ENCODE results near the gene PDGFC.

The PDGFC gene

DNA sequence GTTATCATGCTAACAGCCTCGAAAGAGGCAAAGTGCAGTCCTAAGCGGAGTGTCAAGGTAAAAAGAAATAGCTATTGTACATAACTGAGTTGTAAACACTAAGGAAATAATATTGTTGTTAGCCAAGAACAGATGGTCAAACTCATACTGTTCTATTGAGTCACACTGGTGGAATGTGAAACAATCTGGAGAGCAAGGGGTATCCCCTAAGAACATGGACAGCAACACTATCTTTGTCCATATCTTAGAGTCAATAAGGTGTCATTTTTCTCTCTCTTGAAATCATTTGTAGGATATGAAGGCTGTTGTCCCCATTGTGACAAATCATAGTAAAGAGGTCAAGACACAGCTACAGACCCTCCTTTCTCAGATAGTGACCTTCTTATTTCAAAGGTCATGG is 4.5 kb upstream of the PDGFC start:
- H3K4me3 ChIP-seq (ENCODE audit: low read depth, low read length): no peak overlapping the region
- no peak for DNase-seq (ENCODE audit: low read depth)

DNA sequence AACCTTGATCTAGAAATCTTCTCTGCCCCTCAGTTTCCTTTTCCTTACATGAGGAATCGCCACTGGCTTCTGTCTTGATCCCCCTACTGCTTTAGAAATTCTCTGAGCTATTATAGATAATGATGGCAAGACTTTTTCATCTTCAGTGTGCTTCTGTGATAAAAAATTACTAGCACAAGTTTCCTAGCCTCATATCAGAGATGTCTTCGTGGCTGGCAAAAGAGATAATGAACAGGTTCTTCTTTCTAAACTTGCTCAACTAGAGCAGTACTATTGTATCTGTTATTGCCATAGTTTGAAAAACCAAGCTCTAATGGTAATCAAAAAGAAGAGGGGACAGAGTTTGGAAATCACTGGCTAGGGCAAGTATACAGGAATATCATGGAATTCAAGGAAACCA is 4.1 kb upstream of the PDGFC start:
- DNase-seq (ENCODE audit: low read depth): no peak
- H3K4me3 ChIP-seq (ENCODE audit: low read depth, low read length): no peak overlapping the region

DNA sequence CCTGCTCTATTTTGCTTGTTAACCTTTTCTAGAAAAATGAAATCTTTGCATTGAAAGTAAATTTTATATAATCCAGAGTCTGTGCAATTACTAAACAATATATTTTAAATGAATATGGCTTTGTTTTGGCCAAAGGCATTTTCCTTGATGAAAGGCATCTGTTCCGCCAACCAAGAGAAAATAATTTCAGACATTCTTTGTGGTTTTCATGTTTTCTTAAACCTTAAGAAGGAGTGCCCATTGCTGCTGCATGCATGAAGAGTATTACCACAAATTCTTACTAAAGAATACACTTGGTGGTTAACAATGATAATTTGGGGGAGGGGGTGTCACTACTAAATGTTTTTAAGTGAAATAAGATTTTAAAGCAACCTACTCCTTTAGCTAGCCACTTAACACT is 2.7 kb upstream of the PDGFC start:
- DNase-seq (ENCODE audit: low read depth): no peak
- no peak overlapping the region for H3K4me3 ChIP-seq (ENCODE audit: low read depth, low read length)

DNA sequence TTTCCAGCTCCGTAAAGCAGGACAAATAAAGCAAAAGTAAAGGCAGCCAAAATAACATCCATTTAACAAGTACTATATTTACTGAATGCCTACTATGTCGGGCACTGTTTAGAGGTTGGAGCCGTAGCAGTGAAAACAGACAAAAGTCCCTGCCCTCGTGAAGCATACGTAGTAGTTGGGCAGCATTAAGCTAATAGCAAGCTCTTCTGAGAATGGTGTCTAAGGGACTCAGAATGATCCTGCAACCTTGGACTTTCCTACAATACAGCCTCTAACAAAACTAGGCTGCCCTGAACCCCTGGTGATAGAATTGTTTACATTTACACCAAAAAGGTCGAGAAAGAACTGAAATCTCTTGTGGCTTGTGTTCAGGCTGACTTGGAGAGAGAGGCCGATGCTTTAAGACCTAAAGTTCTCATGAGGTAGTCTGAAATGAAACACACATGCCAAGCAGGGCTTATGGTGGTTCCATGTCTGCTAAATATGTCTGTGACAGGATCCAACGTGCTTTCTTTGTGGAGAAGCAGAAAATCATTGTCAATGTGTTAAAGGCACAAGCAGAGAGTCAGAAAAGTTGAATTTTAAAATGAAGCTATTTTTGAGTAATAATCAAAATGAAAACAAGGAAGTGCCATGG is 898 bp upstream of the PDGFC start:
- peak overlapping the region; percentile 83 for H3K4me3 ChIP-seq (ENCODE audit: low read depth, low read length)
- no peak for DNase-seq (ENCODE audit: low read depth)

DNA sequence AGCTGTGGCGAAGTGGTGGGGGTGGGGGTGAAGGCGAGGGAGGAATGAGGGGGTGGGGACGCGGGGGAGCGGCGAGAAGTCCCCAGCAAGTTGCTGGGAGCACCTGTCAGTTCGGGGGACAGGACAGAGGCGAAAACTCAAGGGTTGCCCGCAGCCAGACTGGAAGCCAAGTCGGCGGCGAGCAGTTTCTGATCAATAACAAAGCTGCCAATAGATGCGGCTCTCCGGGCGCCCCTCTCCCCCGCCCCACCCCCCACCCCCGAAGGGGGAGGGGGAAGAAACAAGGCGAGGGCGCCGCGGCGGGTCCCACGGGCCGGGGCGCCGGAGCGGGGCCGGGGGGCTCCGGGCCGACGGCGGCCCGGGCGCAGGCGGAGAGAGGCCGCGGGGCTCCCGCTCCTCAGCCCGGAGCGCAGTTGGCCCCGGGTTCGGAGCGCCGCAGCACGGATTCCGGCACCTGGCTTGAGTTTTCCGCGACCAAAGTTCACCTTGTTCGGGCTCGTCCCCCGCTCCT is 379 bp downstream of the PDGFC start:
- no peak for DNase-seq (ENCODE audit: low read depth)
- H3K4me3 ChIP-seq (ENCODE audit: low read depth, low read length): peak overlapping the region; percentile 83

DNA sequence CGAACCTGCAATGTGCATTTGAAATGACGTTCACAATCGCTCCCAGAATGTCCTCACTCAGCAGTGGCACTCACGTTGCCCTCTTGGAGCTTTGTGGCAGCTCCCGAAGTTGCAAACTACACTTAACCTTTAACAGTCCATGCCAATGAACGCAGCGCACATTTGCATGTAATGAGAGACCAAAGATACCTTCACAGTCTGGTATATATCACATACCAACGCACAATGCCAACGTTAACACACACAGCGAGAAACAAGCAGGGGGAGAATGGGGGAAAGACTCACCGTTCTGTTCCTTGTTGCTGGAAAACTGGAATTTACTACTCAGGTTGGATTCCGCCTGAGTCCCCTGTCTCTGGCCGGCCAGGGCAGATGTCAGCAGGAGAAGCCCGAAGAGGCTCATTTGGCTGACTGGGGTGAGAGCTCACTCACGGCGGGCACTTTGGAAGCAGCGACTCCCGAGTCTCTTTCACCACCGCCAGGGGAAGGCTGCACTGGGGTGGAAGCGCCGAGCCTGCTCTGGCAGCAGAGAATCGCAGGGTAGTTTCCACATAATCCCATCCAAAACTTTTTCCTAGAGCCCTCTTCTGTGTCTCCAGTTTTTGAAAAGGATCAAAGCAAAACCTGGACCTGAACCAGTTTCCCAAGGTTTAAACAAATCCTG is 966 bp downstream of the PDGFC start:
- no peak for DNase-seq (ENCODE audit: low read depth)
- H3K4me3 ChIP-seq (ENCODE audit: low read depth, low read length): peak overlapping the region; percentile 83

DNA sequence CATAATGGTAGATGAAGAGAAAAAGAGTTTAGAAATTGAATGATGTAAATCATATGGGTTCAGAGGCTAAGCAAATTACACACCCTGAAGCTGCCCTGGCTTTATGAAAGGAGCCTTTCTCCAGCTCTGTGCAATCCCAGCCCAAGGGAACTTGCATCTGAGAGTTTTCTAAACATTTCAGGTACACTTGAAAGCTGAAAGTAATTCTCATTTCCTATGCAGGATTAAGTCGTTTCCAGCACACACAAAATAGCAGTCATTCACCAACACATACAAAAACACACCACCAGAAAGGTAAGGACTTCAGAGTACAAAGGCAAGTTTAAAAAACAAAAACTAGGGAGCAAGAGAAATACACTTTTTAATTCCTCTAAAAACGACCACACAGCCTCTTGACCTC is 1.7 kb downstream of the PDGFC start:
- no peak for DNase-seq (ENCODE audit: low read depth)
- peak overlapping the region; percentile 83 for H3K4me3 ChIP-seq (ENCODE audit: low read depth, low read length)

DNA sequence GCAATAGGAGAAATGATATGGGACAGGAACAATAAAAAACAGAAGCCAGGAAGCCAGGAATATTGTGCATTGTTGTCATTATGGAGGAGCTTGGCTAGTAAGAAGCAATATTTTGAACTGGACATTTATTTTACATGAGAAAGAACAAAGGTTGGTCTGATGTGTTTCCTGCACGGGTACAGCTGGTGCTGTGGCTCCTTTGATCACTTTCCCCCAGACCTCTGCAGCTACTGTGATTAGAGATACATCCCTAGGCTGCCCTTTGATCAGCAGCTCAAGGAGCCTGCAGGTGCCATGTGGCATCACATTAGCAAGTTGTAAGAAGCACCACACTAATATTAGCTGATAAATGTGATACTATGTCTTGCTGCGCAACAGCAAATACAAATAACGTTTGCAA is 2.5 kb downstream of the PDGFC start:
- H3K4me3 ChIP-seq (ENCODE audit: low read depth, low read length): peak overlapping the region; percentile 83
- DNase-seq (ENCODE audit: low read depth): no peak

DNA sequence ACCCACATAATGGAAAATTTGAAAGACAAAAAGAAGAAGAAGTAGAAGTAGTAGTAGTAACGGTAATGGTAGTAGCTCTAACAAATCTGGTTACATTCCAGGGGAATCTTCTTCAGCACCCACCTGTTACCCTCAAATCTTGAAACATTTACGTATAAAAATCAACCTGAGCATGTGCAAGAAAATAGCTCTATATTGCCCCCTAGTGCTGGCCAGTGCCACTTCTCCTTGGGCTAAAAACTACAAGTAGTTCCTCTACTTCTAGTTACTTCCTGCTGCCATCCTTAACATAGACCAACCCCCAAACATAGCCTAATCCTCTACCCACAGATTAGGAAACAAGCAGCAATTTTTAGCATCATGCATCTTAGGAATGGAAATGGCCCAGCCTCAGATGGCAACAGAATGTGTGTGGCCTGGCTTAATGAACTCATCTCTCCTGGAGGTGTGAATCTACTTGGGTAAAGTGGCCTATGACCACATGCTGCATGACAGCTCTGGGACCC is 3.1 kb downstream of the PDGFC start:
- H3K4me3 ChIP-seq (ENCODE audit: low read depth, low read length): peak overlapping the region; percentile 83
- DNase-seq (ENCODE audit: low read depth): peak; percentile 60

DNA sequence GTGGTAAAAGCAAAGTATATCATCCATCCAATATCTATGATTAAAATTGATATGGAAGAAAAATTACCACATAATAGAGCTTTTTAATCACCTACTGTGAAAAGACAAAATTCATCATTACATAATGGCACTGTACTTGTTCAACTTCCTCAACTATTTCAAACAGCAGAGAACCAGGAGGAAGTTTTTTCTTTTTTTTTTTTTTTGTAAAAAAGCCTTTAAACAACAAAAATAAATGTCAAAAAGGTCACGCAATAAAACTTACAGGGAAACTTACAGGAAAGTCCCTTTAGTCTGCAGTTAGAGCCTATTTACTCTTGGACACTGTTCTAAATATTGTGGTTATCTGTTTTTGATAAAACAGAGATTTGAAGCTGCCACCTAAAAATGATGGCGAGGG is 4.8 kb downstream of the PDGFC start:
- DNase-seq (ENCODE audit: low read depth): no peak
- no peak overlapping the region for H3K4me3 ChIP-seq (ENCODE audit: low read depth, low read length)

DNA sequence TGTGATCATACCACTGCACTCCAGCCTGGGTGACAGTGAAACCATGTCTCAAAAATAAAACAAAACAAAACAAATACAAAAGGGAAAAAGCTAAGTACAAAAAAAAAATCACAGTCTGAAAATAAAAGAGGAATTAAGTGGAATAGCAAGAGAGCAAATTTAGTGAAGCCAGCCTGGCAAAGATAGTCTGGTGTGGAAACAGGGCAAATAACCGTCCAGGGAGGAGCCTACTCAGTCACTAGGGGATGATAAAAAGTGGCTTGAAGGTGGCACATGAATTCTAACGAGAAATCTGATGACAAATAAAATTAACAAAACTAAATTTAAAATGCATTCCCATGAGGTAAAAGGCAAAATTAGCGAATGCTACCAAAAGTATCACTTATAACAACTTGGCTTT is 8.2 kb downstream of the PDGFC start:
- no peak overlapping the region for H3K4me3 ChIP-seq (ENCODE audit: low read depth, low read length)

DNA sequence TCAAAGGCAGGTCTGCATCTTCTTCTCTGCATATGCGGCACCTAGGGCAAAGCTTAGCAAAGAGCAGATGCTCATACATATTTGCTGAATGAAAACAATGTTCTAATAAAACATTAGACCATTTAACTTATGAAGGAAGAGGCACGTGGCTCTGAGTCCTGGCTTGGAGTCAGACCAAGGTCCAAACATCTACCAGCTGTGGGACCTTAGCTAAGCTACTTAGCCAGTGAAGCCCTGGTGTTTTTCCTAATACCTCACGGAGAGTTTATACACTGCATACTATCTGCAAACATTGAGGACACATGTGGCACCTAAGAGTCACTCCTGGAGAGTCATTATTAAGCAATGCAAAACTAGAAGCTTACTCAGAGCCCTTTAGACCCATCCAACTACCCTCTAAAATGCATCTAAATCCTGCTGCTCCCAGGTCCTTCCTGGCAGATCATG is 9.0 kb downstream of the PDGFC start:
- no peak overlapping the region for H3K4me3 ChIP-seq (ENCODE audit: low read depth, low read length)
- peak; percentile 72 for DNase-seq (ENCODE audit: low read depth)

More for the DNA sequence above, 8.2 kb downstream of the PDGFC start:
- no peak for DNase-seq (ENCODE audit: low read depth)

DNA sequence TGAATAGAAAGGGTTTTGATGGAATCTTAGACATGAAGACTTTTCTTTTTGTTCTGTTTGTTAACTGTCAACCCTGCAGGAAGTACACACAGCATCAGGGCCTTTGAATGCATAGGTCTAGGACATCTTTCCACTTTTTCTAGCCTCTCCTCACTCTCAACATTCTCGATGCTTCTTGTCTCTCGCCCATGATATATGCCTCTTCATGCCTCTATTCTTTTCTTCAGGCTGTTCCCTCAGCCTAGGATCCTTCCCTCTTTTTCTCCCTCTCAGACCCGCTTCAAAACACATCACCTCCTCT is 9.6 kb downstream of the PDGFC start:
- no peak for DNase-seq (ENCODE audit: low read depth)

DNA sequence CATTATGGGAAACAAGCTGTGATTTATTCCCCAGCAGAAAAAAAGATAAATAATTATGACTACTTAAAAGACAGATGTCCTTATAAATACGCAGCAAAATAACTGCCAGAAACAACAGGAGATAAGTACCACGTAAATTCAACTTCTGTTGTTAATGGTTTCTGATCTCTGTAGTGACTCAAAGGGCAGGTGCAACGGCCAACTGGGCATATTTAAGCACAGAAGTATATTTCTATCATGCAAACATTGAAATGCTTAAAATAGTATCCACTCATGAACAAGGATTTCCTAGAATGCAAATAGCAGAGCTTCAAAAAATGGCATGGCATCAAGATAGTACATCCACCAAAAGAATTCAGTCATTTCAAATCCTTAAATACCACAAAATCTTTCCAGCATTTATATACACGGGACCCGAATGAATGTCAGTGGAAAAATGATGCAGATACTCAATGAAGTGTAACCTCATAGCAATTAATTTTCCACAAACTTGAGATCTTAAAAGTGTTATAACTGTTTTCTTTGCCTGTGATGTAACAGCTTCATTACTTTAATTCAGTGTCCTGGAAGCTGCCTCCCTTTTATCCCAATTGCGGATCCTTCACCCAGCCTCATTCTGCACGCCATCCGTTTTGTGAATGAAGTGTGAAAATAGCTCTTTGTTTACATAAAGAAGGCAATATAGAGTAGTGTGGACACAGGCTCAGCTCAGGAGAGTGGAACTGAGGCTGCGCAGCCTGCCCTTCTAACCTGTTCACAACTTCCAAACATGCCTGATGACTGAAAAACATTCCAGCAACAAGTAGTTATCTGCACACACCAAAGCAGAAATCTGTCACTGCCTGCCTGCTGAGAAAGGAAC is 10.2 kb downstream of the PDGFC start:
- no peak for DNase-seq (ENCODE audit: low read depth)
- no peak overlapping the region for H3K4me3 ChIP-seq (ENCODE audit: low read depth, low read length)

More for the DNA sequence above, 9.6 kb downstream of the PDGFC start:
- no peak overlapping the region for H3K4me3 ChIP-seq (ENCODE audit: low read depth, low read length)

DNA sequence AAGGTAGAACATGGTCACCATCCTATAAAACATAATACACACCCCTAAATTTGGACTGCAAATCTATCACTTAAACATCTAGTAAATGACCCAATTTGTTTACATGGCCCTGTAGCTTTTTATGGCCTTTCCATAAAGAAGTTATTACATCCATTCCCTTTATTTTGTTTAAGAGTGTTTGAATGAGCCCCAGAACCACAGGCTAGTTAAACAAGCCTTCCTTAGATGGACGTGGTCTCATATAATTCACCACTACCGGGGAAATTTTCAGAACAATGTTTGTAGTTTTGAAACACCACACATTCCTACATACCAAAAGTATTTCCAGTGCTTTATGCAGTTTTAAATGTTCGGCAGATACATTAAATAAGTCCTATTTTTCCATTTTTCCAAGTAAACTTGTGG is 12.3 kb downstream of the PDGFC start:
- H3K4me3 ChIP-seq (ENCODE audit: low read depth, low read length): peak overlapping the region; percentile 2
- DNase-seq (ENCODE audit: low read depth): no peak

DNA sequence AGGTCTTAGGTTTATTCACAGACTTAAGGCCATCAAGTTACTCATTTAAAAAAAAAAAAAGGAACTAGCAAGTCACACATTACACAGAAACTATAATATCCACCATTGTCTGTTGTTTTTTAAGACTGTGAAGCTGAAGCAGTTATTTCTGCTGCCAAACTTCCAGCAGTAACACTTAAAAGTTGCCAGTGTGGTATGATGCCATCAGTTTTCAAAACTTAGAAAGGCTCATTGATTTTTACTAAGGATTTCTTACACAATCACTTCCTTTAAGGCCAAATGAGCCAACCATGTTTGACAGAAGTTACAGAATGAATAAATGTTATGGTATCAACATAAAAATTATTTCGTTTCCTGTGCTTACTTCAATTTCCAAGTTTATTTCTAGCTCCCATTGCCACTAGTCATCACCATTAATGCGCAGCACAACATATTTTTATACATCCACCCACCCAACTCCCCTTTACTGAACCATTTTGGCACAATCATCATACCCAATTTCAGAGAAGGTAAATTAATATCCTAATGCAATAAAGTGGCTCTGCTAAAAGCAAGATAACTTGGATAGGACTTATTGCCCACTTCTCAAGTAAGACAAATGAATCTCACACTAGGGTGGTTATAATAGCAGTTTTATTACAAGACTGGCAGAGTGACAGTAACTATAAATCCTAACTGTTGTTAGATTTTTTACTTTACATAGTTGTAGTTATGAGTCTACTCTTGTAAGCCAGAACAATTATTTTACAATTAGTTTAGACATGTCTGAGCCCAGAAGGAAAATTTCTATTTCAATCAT is 13.1 kb downstream of the PDGFC start:
- no peak for DNase-seq (ENCODE audit: low read depth)
- H3K4me3 ChIP-seq (ENCODE audit: low read depth, low read length): no peak overlapping the region

DNA sequence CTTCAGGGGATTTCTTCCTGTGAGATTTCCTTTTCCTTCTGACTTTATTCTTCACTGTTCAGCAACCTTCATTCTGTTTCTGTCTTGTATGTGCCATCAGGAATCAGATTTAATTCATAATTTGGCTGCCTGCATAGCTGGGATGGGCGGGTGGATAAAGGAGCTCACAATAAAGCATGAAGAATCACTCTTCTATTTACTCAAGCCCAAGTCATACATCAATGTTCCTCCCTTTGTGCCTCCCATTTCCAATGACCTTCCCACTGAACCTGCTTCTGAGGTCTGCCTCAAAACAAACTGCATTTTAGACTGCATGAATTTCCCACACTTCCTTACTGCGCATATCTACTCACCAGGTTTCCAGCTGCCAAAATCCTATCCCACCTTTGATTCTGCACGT is 14.0 kb downstream of the PDGFC start:
- H3K4me3 ChIP-seq (ENCODE audit: low read depth, low read length): no peak overlapping the region
- DNase-seq (ENCODE audit: low read depth): no peak

DNA sequence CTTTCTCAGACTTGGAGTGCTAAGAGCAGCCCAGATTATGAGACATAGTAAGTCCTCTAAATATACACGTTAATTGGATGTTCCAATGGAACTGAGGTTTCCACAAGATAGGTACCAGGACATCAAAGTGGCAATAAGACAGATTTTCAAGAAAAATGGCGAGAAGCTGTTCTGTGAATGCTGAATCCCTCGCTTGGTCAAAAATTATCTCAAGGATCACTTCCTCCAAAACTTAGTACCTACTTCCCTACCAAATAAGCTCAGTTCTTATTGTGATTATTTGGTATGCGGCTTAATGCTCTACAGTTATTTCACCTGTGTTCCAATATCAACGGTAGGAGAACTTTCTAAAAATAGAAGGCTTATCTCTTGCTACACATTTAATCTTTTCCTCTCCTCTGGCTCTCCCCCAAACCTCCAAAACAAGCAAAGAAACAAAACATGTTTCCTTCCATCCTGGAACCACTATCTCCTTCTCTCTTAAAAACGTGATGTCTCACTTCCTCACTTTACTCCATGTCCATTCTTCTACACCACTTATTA is 14.7 kb downstream of the PDGFC start:
- no peak for DNase-seq (ENCODE audit: low read depth)
- no peak overlapping the region for H3K4me3 ChIP-seq (ENCODE audit: low read depth, low read length)

DNA sequence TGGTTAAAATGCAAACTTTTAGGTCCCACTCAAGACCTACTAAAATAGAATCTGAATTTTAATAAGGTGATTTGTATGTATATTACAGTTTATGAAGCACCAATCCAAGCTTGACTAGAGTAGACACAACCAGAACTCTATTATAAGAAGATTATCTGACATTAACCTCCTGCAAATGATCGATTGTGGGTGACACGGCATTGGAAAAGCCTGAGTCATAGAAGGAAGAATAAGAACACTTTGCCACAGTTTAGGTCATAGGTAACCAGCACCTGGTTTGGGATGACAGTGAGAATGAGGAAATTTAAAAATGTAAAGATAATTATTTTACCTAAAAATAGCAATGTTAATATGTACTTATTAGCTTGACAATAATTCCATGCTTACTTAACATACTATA is 15.2 kb downstream of the PDGFC start:
- no peak overlapping the region for H3K4me3 ChIP-seq (ENCODE audit: low read depth, low read length)
- no peak for DNase-seq (ENCODE audit: low read depth)
